Measurements from ENCODE around the gene GAB1.

GAB1 gene

DNA sequence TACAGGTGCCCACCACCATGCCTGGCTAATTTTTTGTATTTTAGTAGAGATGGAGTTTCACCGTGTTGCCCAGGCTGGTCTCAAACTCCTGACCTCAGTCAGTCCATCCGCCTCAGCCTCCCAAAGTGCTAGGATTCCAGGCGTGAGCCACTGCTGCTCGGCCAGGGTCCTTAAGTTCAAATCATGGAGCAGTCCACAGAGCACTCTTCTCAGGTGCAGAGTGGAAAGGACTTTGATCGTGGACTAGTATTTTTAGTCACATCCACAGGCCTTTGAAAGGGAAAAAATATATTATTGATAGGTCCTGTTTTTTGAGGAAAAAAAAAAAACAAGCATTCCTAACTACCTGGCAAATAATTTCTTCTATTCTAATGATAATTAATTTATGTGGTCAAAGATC, 31.2 kb downstream of the GAB1 start:
- TF ChIP-seq CTCF (IDR thresholded peaks at IDR 0.05; ENCODE audit: low read depth, low read length): no peak
- DNase-seq (ENCODE audit: extremely low read depth, low read depth): no peak

GRCh38 chr4:143369552-143369951, 32.9 kb downstream of the GAB1 start:
- no peak for DNase-seq (ENCODE audit: extremely low read depth, low read depth)
- TF ChIP-seq CTCF (IDR thresholded peaks at IDR 0.05; ENCODE audit: low read depth, low read length): no peak

- TF ChIP-seq CTCF (IDR thresholded peaks at IDR 0.05; ENCODE audit: low read depth, low read length): no peak
- no peak for DNase-seq (ENCODE audit: extremely low read depth, low read depth)
Observed at GRCh38 chr4:143372093-143372915, 35.6 kb downstream of the GAB1 start.

- no peak for TF ChIP-seq CTCF (IDR thresholded peaks at IDR 0.05; ENCODE audit: low read depth, low read length)
- DNase-seq (ENCODE audit: extremely low read depth, low read depth): no peak
Observed at GRCh38 chr4:143374255-143374654, 37.6 kb downstream of the GAB1 start.

GRCh38 chr4:143374771-143375170, 38.1 kb downstream of the GAB1 start:
- TF ChIP-seq CTCF (IDR thresholded peaks at IDR 0.05; ENCODE audit: low read depth, low read length): no peak
- no peak for DNase-seq (ENCODE audit: extremely low read depth, low read depth)

GRCh38 chr4:143375326-143376073, 38.8 kb downstream of the GAB1 start:
- DNase-seq (ENCODE audit: extremely low read depth, low read depth): no peak
- TF ChIP-seq CTCF (IDR thresholded peaks at IDR 0.05; ENCODE audit: low read depth, low read length): peak; percentile 49

DNA sequence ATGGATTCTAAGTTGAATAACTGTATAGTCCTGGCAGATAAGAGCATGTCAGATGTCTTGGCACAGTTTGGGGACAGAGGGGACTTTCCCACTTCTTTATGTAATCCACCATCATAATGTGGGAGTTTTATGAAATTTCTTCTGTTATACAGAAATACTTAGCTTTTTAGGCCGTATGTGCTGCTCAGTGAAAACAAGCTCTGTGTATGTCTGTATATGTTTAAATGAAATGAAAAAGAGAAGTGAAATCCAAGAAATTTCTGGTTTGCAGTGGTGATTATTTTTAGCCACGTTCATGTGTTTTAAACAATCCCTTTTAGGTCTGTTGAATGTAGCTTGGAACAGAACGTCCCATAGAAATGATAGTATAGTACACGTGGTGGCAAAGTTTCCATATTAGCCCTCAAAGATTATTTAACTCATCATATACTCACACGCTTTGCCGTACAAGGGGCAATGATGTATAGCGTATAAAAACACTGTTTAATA, 41.0 kb downstream of the GAB1 start:
- DNase-seq (ENCODE audit: extremely low read depth, low read depth): no peak
- TF ChIP-seq CTCF (IDR thresholded peaks at IDR 0.05; ENCODE audit: low read depth, low read length): no peak

Data from AG09319 (cell line).